Right cardiac atrium (tissue), 5 donors: ENCODE data around the gene CNPY3. TPM values are rescaled to one million over a fixed set of nuclear protein-coding genes. Genes with fewer than 3 reads are reported as not detected.
"Not testable (repeated sequence)": the region's sequence is repeated elsewhere in the genome, so short reads cannot be mapped to it uniquely, and the experiment has no call there.

Source experiments
- ATAC-seq, 2 donors: fragments of 200-7000 bp; cut with Tn5 transposase; one replicate each; pipeline versions ENCODE4 v1.8.0 to v1.9.1; 2020; ENCODE audit warnings: moderate library complexity in 2 of 2, mild to moderate bottlenecking in 1 of 2
- DNase-seq, 3 donors: peaks; one replicate each; pipeline ENCODE4 v3.0.0-alpha.2; 2020
- H3K27ac ChIP-seq: one replicate; pipeline ENCODE4 v1.5.1; 2013; ENCODE audit warnings: mild to moderate bottlenecking, low read length, control low read depth, moderate library complexity
- H3K27me3 ChIP-seq: one replicate; pipeline ENCODE4 v1.6.1; 2013; ENCODE audit not compliant: control insufficient read depth, insufficient read depth
- H3K4me1 ChIP-seq: one replicate; pipeline ENCODE4 v1.6.1; 2013; ENCODE audit warnings: low read length; ENCODE audit not compliant: control insufficient read depth, insufficient read depth
- H3K4me3 ChIP-seq: one replicate; pipeline ENCODE4 v1.5.1; 2013; ENCODE audit warnings: low read length, control low read depth
- H3K9me3 ChIP-seq: one replicate; pipeline ENCODE4 v1.6.1; 2013; ENCODE audit warnings: low read length; ENCODE audit not compliant: control insufficient read depth
- WGBS: extraction: QIAGEN DNeasy Blood & Tissue Kit; methylation state at CpG from one replicate; pipeline ENCODE4 v1.1.7; 2013; 5-methylcytosine and 5-hydroxymethylcytosine counted together
- intact Hi-C, 4 donors: fragments of 100-400 bp; cut with DNase I; formaldehyde crosslinking; loops; one replicate each; pipeline versions ENCODE4 v1.11.0 to v1.14.0; 2022 to 2023
- long read RNA-seq, 4 donors: library from polyadenylated mRNA; unstranded; transcript quantifications; one replicate each; pipeline ENCODE4 v2.0.0, GENCODE V29; 2020 to 2021
- polyA plus RNA-seq: library from polyadenylated mRNA; stranded (reverse); fragments of 200-250 nt; gene quantifications from one replicate; pipeline ENCODE4 v1.2.3, GENCODE V29; 2013
- total RNA-seq, 4 donors: library from RNA; stranded (reverse); fragmentation: NEBNext Ultra II Directional; extraction: Animal tissue kit (Norgen Biotek cat#: 25700); gene quantifications; one replicate each; pipeline ENCODE4 v1.2.1, GENCODE V29; 2021
- donor health status: healthy with polysubstance abuse.
- donor health status: DM: no; HTN: yes; CAD: no.
- donor health status: DM: no; HTN: no; CAD: no.
- donor health status: DM: no; HTN: yes; CAD: no; lungs with severe emphysema.
- donor health status: DM: yes; HTN: yes; CAD: no.

The CNPY3 gene
- total RNA-seq = 10 to 100 TPM; 19.2 to 32.4 (median 28.9) TPM
- 19.3 TPM for polyA plus RNA-seq
- long read RNA-seq, donor 1, transcript CNPY3-201 (6 exons, 1,704 nt) = major isoform, 76 of 93 reads
- long read RNA-seq, donor 1, partial matches to known transcripts = 2 of 93 reads
- long read RNA-seq, donor 1, other reads (novel, unspliced or antisense) = 15 of 93 reads
- long read RNA-seq, donor 2, transcript CNPY3-201 (6 exons, 1,704 nt) = major isoform, 40 of 50 reads
- long read RNA-seq, donor 2, partial matches to known transcripts = 3 of 50 reads
- long read RNA-seq, donor 2, other reads (novel, unspliced or antisense) = 7 of 50 reads
- long read RNA-seq, donor 3, transcript CNPY3-201 (6 exons, 1,704 nt) = major isoform, 96 of 123 reads
- long read RNA-seq, donor 3, partial matches to known transcripts = 3 of 123 reads
- long read RNA-seq, donor 3, other reads (novel, unspliced or antisense) = 24 of 123 reads
- long read RNA-seq, donor 4, transcript CNPY3-201 (6 exons, 1,704 nt) = major isoform, 28 of 35 reads
- long read RNA-seq, donor 4, partial matches to known transcripts = 4 of 35 reads
- long read RNA-seq, donor 4, other reads (novel, unspliced or antisense) = 3 of 35 reads

DNA sequence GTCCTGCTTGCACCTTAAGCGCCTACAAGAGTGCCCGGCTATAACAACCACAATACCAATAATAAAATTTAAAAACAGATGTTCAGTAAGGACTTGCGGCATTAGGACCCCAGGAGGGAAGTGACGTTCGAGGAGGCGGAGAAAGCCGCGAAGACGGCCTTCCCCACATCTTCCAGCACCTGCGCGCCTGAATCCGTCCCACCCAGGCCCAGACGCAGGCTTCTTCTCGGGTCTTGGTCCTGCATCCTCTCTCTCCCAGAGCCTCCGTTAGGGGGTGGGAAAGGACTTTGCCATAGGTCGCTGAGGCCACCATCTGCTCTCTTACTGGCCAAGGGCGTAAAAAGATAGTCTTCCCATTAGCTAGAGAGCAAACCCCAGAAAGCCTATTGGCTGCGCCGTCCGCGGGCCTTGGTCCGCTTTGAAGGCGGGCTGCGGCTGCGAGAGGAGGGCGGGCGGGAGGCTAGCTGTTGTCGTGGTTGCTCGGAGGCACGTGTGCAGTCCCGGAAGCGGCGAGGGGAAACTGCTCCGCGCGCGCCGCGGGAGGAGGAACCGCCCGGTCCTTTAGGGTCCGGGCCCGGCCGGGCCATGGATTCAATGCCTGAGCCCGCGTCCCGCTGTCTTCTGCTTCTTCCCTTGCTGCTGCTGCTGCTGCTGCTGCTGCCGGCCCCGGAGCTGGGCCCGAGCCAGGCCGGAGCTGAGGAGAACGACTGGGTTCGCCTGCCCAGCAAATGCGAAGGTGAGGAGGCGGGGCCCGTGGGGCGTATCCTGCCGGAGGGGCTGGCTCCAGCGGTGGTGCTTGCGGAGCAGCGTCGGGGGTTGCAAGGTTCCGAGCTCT is at the start of gene CNPY3:
Gene CNPY3, plus strand, starts transcription at position 495 of the 835 bp plus-strand sequence. Its CDS starts 91 bp downstream, at position 586.
- WGBS = under 1% methylated on average over 63 of the region's 63 CpGs

DNA sequence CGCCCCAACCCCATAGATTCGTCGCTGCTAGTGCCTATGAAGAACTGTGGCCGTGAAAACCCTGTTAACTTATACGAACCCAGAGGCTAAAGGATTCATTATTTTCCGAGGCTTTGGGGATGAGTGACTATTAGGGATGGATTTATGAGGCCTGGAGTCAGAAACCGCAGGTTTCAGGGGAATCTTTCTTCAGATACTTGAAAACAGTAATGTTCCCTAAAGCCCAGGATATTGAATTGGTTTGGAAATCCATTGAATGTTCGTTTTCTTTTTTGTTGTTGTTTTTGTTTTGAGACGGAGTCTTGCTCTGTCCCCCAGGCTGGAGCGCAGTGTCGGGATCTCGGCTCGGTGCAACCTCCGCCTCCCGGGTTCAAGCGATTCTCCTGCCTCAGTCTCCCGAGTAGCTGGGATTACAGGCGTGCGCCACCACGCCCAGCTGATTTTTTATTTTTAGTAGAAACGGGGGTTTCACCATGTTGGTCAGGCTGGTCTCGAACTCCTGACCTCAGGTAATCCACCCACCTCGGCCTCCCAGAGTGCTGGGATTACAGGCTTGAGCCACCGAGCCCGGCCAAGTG is 49.0 kb upstream of the CNPY3 start:
- intact Hi-C loops, H3K9me3 ChIP-seq, ATAC-seq, H3K27me3 ChIP-seq, H3K4me1 ChIP-seq, DNase-seq: not testable (repeated sequence)
- WGBS = 13% methylated on average over 25 of the region's 25 CpGs
- H3K4me3 ChIP-seq = peak overlapping the region; percentile 64
- peak overlapping the region; percentile 26 for H3K27ac ChIP-seq

More for the DNA sequence above, at the start of gene CNPY3:
- DNase-seq = peak; percentile 93 to 97 (median 97)
- peak; percentile 97 to 98 for ATAC-seq
- H3K4me1 ChIP-seq = no peaks in the 10 kb centered on the region
- intact Hi-C loops = no loop called here
- H3K4me3 ChIP-seq = peak within 1 kb of the TSS; percentile 38
- H3K27ac ChIP-seq = peak within 1 kb of the TSS; percentile 81
- H3K27me3 ChIP-seq = no peaks in the 10 kb centered on the region
- no peaks in the 10 kb centered on the region for H3K9me3 ChIP-seq

GRCh38 chr6:42880871-42881270 is 48.4 kb upstream of the CNPY3 start:
- H3K27me3 ChIP-seq, H3K9me3 ChIP-seq, H3K27ac ChIP-seq, H3K4me1 ChIP-seq, ATAC-seq, intact Hi-C loops, DNase-seq: not testable (repeated sequence)
- WGBS = 84% methylated on average over 12 of the region's 12 CpGs
- peak overlapping the region; percentile 64 for H3K4me3 ChIP-seq

GRCh38 chr6:42885702-42886101 is 43.6 kb upstream of the CNPY3 start:
- no peak overlapping the region for H3K4me3 ChIP-seq
- DNase-seq = no peak
- H3K27me3 ChIP-seq = no peaks in the 10 kb centered on the region
- no peak overlapping the region for H3K27ac ChIP-seq
- no peak for ATAC-seq
- H3K9me3 ChIP-seq = no peaks in the 10 kb centered on the region
- intact Hi-C loops = no loop called here
- WGBS = 74% methylated on average over 4 of the region's 4 CpGs
- H3K4me1 ChIP-seq = no peaks in the 10 kb centered on the region

DNA sequence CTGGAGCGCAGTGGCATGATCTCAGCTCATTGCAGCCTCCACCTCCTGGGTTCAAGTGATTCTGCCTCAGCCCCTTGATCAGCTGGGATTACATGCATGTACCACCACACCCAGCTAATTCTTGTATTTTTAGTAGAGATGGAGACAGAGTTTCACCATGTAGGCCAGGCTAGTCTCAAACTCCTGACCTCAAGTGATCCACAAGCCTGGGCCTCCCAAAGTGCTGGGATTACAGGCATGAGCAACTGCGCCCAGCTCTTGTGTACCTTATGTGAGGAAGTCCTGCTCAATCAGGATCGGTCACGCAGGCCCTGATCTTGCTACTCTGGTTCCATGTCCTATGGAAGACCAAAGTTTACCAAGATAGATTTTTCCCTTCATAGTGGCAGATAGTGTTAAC is 41.1 kb upstream of the CNPY3 start:
- H3K27me3 ChIP-seq, DNase-seq, H3K27ac ChIP-seq, H3K4me3 ChIP-seq, intact Hi-C loops, H3K9me3 ChIP-seq, ATAC-seq, H3K4me1 ChIP-seq: not testable (repeated sequence)
- 92% methylated on average over 4 of the region's 4 CpGs for WGBS

DNA sequence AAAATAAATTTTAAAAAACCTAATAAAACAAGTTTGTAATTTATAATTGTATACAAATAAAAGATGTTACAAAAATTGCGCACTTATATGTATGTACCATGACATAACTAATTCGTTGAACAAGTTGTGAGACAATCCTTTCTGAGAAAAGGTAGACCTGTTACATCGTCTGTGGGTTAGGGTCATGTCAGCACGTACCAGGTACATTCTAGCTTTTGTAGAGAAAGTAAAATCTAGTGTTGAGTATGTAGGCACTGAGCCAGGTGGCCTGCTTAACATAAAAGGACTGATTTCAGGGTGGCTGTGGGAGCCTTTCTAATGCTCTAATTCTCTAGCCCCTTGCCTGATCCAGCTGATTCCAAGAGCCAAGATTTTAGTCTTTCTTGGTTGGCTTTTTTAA is 39.5 kb upstream of the CNPY3 start:
- H3K27ac ChIP-seq = no peak overlapping the region
- DNase-seq (no peak), ATAC-seq (no peak)
- intact Hi-C loops = no loop called here
- H3K9me3 ChIP-seq = no peaks in the 10 kb centered on the region
- no peaks in the 10 kb centered on the region for H3K27me3 ChIP-seq
- 55% methylated on average over 4 of the region's 4 CpGs for WGBS
- H3K4me1 ChIP-seq = no peaks in the 10 kb centered on the region
- H3K4me3 ChIP-seq = peak overlapping the region; percentile 57

- no peaks in the 10 kb centered on the region for H3K4me1 ChIP-seq
- peak overlapping the region; percentile 84 for H3K27ac ChIP-seq
- H3K9me3 ChIP-seq = no peaks in the 10 kb centered on the region
- H3K27me3 ChIP-seq = no peaks in the 10 kb centered on the region
- ATAC-seq = peak; percentile 99
- DNase-seq = peak; percentile 96 to 97 (median 97)
- intact Hi-C loops = no loop called here
- WGBS = under 1% methylated on average over 63 of the region's 63 CpGs
- H3K4me3 ChIP-seq = peak overlapping the region; percentile 57
Observed at GRCh38 chr6:42890311-42891198, 38.7 kb upstream of the CNPY3 start.

DNA sequence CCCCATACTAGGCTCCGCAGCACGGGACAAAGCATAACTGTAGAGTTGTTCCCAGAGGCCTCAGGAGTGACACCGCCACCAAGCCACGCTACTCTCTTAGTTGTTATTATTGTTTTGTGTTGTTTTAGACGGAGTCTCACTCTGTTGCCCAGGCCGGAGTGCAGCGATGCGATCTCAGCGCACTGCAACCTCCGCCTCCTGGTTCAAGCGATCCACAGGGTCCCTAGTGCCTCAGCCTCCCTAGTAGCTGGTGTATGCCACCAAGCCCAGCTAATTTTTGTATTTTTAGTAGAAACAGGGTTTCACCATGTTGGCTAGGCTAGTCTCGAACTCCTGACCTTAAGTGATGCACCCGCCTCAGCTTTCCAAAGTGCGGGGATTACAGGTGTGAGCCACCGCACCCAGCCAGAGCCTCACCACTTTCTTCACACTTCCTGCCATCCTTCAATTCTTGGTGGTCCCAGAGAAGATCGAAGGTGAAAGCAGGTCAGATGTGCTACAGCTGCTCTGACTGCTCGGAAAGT is 38.0 kb upstream of the CNPY3 start:
- ATAC-seq = no peak
- 34% methylated on average over 17 of the region's 17 CpGs for WGBS
- DNase-seq = no peak
- Histone ChIP-seq H3K27ac (peak overlapping the region; percentile 84), H3K4me3 (peak overlapping the region; percentile 57), H3K9me3 (no peaks in the 10 kb centered on the region), H3K4me1 (no peaks in the 10 kb centered on the region), H3K27me3 (no peaks in the 10 kb centered on the region)
- intact Hi-C loops = no loop called here

DNA sequence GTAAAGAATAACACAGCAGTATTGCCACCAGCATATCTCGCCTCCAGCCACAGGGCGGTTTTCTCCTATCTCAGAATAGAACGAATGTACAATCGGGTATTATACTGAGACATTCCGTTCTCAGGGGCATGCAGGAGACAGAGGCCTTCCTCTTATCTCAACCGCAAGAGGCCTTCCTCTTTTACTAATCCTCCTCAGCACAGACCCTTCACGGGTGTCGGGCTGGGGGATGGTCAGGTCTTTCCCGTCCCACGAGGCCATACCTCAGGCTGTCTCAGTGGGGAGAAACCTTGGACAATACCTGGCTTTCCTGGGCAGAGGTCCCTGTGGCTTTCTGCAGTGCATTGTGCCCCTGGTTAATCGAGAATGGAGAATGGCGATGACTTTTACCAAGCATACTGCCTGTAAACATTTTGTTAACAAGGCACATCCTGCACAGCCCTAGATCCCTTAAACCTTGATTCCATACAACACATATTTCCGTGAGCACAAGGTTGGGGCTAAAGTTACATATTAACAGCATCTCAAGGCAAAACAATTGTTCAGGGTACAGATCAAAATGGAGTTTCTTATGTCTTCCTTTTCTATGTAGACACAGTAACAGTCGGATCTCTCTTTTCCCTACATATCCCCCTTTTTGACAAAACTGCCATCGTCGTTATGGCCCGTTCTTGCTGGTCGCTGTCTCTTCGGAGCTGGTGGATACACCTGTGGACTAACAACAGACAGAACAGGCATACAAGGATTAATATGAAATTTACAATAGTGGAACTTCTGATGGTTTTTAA is 35.0 kb upstream of the CNPY3 start:
- H3K9me3 ChIP-seq, intact Hi-C loops, H3K27me3 ChIP-seq, DNase-seq, H3K4me3 ChIP-seq, ATAC-seq, H3K4me1 ChIP-seq, H3K27ac ChIP-seq: not testable (repeated sequence)
- 52% methylated on average over 19 of the region's 19 CpGs for WGBS
